IPS DF 4.7 (cell line): Measurements from ENCODE around the gene METTL1.
"Not testable (repeated sequence)": the region's sequence is repeated elsewhere in the genome, so short reads cannot be mapped to it uniquely, and the experiment has no call there.

Source experiments
- DNase-seq: peaks from one replicate; pipeline ENCODE4 v3.0.0-alpha.2; 2013; ENCODE audit warnings: low spot score; ENCODE audit errors: extremely low read depth

METTL1 gene

GRCh38 chr12:57724936-57725740 lies 46.8 kb downstream of the METTL1 start:
- no peak for DNase-seq

- no peak for DNase-seq
Measured at GRCh38 chr12:57724003-57724935, 47.6 kb downstream of the METTL1 start.

- DNase-seq, result no peak
Measured at GRCh38 chr12:57723630-57723962, 48.3 kb downstream of the METTL1 start.

- no peak for DNase-seq
Measured at GRCh38 chr12:57722716-57723629, 48.9 kb downstream of the METTL1 start.

- DNase-seq, result not testable (repeated sequence)
Measured at GRCh38 chr12:57721846-57722608, 49.9 kb downstream of the METTL1 start.

GRCh38 chr12:57720606-57721595 lies 51.0 kb downstream of the METTL1 start:
- no peak for DNase-seq

GRCh38 chr12:57719777-57720605 lies 51.9 kb downstream of the METTL1 start:
- DNase-seq, result no peak

- no peak for DNase-seq
Measured at GRCh38 chr12:57718641-57719528, 53.0 kb downstream of the METTL1 start.
